Lower leg skin (tissue), 4 donors: ENCODE measurements around the gene COL9A3. TPM values are rescaled to one million over a fixed set of nuclear protein-coding genes. Genes with fewer than 3 reads are reported as not detected.

ENCODE experiments used
- DNase-seq, 2 donors: peaks; one replicate each; pipeline ENCODE4 v3.0.0-alpha.2; 2019; ENCODE audit warnings: low spot score in 2 of 2
- H3K4me3 ChIP-seq: fragments of 200-600 bp; sonication (generic); 2 replicates; pipeline ENCODE4 v1.5.1; 2017; ENCODE audit warnings: mild to moderate bottlenecking, low read depth; ENCODE audit not compliant: poor library complexity, severe bottlenecking
- POLR2A ChIP-seq, 2 donors: fragments of 450-650 bp; IDR thresholded peaks; one replicate each; pipeline ENCODE4 v1.6.1; 2016 to 2017; ENCODE audit warnings: antibody characterized with exemption in 2 of 2, mild to moderate bottlenecking in 1 of 2, moderate library complexity in 1 of 2
- WGBS, 2 donors: methylation state at CpG; one replicate each; pipeline ENCODE4 v1.1.5; 2018; 5-methylcytosine and 5-hydroxymethylcytosine counted together
- intact Hi-C: fragments of 100-400 bp; cut with DNase I; formaldehyde crosslinking; loops from one replicate; pipeline ENCODE4 v1.15.0; 2023; ENCODE audit warnings: low total_unique reads
- total RNA-seq, 4 donors: library from RNA; depleted of rRNA; stranded (reverse); fragments of >200 nt; gene quantifications; one replicate each; pipeline ENCODE4 v1.1.0, GENCODE V29; 2016
- TF ChIP-seq, protein P1 (sequence below), 3 donors: fragments of 450-650 bp; IDR thresholded peaks; one replicate each; pipeline ENCODE4 v1.5.1; 2016; ENCODE audit warnings: antibody characterized with exemption in 3 of 3, mild to moderate bottlenecking in 3 of 3, moderate library complexity in 2 of 3

Gene COL9A3
- total RNA-seq, 4 donors from 2014 or later, result 5.6 to 14.1 (median 10.8) TPM

GRCh38 chr20:62830251-62830650 is 13.4 kb downstream of the COL9A3 start:
- TF ChIP-seq POLR2A (IDR thresholded peaks at IDR 0.05), result no peak
- TF ChIP-seq, protein P1, sequence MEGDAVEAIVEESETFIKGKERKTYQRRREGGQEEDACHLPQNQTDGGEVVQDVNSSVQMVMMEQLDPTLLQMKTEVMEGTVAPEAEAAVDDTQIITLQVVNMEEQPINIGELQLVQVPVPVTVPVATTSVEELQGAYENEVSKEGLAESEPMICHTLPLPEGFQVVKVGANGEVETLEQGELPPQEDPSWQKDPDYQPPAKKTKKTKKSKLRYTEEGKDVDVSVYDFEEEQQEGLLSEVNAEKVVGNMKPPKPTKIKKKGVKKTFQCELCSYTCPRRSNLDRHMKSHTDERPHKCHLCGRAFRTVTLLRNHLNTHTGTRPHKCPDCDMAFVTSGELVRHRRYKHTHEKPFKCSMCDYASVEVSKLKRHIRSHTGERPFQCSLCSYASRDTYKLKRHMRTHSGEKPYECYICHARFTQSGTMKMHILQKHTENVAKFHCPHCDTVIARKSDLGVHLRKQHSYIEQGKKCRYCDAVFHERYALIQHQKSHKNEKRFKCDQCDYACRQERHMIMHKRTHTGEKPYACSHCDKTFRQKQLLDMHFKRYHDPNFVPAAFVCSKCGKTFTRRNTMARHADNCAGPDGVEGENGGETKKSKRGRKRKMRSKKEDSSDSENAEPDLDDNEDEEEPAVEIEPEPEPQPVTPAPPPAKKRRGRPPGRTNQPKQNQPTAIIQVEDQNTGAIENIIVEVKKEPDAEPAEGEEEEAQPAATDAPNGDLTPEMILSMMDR (IDR thresholded peaks at IDR 0.05), result no peak
- DNase-seq, result no peak
- intact Hi-C loops, result no loop called here
- 93 to 94% methylated on average over 9 to 13 of the region's 14 CpGs for WGBS, 2 donors
- no peak overlapping the region for H3K4me3 ChIP-seq

- DNase-seq, result no peak
- intact Hi-C loops, result no loop called here
- WGBS, 2 donors, result 59 to 71% methylated on average over 17 to 18 of the region's 22 CpGs
- TF ChIP-seq, protein P1 (IDR thresholded peaks at IDR 0.05), result no peak
- no peak for TF ChIP-seq POLR2A (IDR thresholded peaks at IDR 0.05)
- no peak overlapping the region for H3K4me3 ChIP-seq
Observed at GRCh38 chr20:62830821-62831220, 14.0 kb downstream of the COL9A3 start.

DNA sequence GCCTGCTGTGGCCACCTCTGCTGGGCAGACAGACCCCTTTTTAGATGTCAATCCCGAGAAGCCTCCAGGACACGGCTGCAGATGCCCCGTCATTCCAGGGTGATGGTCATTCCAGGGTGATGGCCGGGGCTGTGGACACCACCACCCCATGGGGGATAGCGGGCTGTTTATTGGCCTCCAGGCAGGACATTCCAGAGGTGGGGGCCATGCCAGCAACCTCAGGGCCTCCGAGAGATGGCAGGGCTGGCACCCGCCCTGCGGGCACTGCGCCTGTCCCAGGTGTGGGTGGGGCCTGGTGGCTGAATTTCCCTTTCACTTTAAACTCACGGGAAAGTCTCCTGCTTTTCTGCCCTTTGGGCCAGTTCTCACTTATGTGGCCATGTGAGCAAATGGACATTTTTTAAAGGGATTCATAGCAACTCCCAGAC is 14.5 kb downstream of the COL9A3 start:
- intact Hi-C loops, result no loop called here
- WGBS, 2 donors, result 56 to 66% methylated on average over 9 to 10 of the region's 10 CpGs
- TF ChIP-seq, protein P1 (IDR thresholded peaks at IDR 0.05), result no peak
- no peak for TF ChIP-seq POLR2A (IDR thresholded peaks at IDR 0.05)
- no peak overlapping the region for H3K4me3 ChIP-seq
- no peak for DNase-seq

DNA sequence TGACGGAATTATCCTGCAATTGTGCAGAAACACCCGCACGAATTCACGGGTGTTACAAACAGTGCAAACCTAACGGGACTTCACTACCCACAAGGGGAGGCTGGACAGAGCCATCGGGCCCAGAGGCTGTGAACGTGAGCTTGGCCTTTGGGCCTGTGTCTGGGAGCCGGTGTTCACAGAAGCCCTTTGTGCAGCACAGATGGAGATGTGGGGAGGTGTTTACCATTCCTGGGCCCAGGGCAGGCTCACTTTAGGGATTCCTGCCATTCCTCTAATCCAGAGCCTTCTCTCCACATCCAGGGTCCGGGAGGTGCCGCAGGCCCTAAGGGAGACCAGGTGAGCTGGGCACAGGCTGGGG is 15.0 kb downstream of the COL9A3 start:
- TF ChIP-seq, protein P1 (IDR thresholded peaks at IDR 0.05), result no peak
- no peak for TF ChIP-seq POLR2A (IDR thresholded peaks at IDR 0.05)
- no peak overlapping the region for H3K4me3 ChIP-seq
- intact Hi-C loops, result no loop called here
- 39 to 56% methylated on average over 10 of the region's 10 CpGs for WGBS, 2 donors
- DNase-seq, result no peak

DNA sequence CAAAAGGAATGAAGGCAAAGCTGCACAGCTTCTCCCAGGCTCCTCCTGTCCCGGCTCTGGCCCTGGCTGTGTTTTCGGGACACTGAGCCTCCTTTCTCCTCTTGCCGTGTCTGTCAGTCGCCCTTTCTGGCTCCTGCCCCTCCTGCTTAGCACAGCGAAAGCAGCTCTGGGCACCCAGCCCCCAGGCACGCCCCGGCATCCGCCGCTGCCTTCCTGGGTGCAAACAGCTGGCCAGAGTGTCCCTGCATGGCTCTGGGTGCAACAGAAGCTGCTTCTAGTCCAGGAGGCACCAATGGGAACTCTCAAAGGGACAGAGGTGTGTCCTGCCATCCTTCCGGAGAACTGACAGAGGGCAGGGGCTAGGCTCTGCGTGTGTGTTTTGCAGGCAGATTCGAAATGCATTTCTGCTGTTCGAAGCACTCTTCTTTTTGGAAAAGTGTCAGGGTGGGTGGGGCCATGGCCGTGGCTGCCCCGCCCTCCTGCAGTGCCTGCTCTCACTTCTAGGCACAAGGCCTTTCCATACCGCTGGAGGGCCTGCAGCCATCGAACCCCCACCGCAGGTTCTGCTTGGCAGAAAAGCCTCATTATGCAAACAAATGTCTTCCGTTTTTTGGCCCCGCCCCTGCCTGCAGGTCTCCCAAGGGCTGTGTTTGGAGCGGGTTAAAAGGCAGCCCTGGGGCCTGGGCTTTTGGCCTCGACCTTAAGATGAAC is 15.5 kb downstream of the COL9A3 start:
- H3K4me3 ChIP-seq, result no peak overlapping the region

More for the DNA sequence above, 15.5 kb downstream of the COL9A3 start:
- WGBS, 2 donors, result 16 to 23% methylated on average over 12 to 19 of the region's 22 CpGs
- peak in 1 of 2 donors; percentile 92 for DNase-seq
- TF ChIP-seq POLR2A (IDR thresholded peaks at IDR 0.05), result no peak
- TF ChIP-seq, protein P1 (IDR thresholded peaks at IDR 0.05), result no peak
- intact Hi-C loops, result no loop called here
